AG09319 (cell line): ENCODE measurements around the gene CTIF.

Source experiments
- DNase-seq: peaks from one replicate; pipeline ENCODE4 v3.0.0-alpha.2; 2010; ENCODE audit warnings: low read depth; ENCODE audit errors: extremely low read depth
- TF ChIP-seq, protein P1 (sequence below): IDR thresholded peaks from 2 replicates; pipeline ENCODE4 v1.5.1; 2011; ENCODE audit warnings: low read depth, mild to moderate bottlenecking, inconsistent platforms, low read length, moderate library complexity

CTIF gene

DNA sequence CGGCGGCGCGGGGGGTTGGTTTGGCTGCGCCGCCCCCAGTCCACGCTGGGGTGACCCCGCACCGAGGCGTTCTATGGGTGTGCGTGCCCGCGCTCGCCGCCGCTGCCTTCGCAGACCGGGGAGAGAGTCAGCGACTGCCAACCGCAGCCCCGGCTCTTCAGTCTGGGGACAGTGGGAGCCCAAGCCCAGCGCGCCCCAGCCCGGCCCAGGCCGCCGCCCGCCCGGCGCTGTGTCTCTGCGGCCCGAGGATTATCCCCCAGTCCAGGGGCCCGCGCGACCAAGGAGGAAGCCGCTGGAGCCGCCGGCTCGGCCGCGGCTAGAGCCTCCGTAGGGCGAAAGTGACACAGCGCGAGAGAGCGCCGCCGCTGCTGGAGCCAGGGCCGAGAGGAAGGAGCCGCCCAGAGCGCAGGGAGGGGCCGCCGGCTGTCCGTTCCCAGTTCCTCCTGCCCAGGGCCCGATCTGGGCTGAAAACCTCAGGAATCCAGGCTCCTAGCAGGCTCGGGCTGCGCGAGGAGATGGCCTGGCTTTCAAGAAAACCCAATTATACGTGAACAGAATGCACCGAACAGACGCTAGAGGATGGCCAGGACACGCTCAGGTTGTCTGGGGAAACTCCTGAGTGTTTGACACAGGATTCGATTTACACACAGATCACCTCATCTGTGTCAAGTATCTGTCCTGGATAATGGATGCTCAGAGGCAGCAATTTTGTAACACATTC is 2.4 kb downstream of the CTIF start:
- DNase-seq = peak; percentile 44
- TF ChIP-seq, protein P1, sequence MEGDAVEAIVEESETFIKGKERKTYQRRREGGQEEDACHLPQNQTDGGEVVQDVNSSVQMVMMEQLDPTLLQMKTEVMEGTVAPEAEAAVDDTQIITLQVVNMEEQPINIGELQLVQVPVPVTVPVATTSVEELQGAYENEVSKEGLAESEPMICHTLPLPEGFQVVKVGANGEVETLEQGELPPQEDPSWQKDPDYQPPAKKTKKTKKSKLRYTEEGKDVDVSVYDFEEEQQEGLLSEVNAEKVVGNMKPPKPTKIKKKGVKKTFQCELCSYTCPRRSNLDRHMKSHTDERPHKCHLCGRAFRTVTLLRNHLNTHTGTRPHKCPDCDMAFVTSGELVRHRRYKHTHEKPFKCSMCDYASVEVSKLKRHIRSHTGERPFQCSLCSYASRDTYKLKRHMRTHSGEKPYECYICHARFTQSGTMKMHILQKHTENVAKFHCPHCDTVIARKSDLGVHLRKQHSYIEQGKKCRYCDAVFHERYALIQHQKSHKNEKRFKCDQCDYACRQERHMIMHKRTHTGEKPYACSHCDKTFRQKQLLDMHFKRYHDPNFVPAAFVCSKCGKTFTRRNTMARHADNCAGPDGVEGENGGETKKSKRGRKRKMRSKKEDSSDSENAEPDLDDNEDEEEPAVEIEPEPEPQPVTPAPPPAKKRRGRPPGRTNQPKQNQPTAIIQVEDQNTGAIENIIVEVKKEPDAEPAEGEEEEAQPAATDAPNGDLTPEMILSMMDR = no peak; the same call in 1 of the 2 replicates

DNA sequence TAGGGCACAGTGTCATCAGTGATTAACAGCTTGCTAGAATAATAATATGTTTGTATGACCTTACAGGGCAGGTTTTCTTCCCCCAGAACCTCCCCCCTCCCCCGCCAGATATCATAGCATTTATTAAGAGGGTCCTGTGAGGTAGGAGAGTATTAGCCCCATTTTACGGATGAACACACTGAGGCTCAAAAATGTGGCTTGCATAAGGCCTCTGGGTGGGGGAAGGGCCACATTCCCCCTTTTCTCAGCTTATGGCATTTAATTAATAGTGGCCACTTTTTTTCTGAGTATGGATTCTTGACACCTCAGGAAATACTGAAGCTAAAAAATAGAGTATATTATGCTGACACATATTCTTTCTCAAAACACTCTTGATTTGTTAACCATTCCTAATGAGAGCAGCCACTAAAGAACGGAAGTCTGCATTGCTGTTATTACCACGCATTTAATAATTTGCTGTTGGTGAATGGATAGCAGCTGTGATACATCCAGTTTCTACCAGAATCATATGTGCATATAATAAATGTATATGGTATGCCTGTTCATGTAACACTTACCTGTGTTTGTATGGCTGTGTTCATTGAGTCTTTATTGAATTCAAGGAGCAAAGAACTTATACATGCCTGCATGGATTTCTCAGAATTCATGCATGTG is 3.0 kb downstream of the CTIF start:
- TF ChIP-seq, protein P1 = no peak
- DNase-seq = no peak

DNA sequence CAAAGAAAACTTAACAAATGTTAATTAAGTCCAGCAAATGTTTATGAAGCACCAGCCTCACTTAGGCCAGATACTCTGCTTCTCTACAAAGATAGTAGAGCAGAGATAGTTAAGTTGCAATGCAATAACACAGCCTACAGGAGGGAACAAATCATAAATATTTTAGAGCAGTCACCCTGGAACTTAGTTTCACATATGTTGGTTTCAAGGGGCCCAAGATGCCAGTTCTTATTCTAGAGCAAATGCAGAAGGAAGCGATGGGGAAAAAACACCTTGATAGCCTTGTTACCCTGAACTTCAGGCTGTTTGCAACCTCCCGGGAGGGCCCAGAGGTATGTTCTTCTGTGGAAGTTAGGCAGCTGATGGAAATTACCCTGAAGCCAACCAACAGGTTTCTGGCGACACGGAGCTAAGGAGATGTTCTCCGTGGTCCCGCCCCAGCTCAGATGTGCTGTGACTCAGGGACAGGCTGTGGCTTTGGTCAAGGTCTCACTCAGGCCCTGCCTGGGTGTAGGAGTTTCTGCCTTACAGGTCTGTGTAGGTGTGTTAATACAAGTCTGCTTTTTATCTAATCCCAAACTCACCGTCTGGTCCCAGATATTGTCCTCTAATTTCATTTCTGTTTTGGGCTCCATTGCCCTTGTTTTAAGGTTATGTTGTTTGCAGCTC is 3.8 kb downstream of the CTIF start:
- no peak for DNase-seq
- TF ChIP-seq, protein P1 = no peak; the same call in 1 of the 2 replicates

DNA sequence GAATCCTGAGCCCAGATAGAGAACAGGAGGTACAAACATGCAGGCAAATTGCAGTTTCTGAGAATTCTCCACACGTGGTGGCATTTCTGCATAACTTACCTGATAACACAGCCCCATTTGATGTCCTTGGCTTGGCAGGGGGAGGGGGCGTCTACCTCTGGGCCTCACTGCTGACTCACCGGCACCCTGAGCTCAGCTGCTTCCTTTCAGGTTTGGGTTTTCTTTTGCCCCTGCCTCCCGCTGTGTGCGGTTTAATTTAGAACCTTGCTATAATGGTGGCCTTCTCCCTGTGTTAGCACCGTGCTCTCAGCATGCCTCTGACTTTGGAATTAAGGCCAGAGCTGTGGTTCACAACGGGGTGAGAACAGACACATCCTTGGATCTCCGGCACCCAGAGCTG is 4.4 kb downstream of the CTIF start:
- DNase-seq = no peak
- TF ChIP-seq, protein P1 = no peak

DNA sequence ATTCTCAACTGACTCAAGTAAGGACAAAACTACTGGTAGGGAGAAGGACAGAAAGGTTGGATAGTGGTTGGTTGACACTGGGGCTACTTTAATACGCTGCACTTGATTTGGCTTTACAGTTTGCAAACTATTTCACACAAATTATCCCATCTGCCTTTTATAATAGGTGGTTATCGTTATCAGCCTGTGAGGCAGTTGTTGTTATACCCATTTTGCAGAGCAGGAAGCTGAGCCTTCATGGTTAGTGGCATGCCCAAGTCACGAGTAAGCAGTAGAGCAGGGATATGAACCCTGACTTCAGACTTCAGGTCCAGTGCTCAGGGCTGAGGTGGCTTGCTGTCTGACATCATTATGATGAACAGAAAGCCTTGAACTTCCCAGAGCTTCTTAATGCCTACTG is 5.3 kb downstream of the CTIF start:
- no peak for DNase-seq
- TF ChIP-seq, protein P1 = no peak

DNA sequence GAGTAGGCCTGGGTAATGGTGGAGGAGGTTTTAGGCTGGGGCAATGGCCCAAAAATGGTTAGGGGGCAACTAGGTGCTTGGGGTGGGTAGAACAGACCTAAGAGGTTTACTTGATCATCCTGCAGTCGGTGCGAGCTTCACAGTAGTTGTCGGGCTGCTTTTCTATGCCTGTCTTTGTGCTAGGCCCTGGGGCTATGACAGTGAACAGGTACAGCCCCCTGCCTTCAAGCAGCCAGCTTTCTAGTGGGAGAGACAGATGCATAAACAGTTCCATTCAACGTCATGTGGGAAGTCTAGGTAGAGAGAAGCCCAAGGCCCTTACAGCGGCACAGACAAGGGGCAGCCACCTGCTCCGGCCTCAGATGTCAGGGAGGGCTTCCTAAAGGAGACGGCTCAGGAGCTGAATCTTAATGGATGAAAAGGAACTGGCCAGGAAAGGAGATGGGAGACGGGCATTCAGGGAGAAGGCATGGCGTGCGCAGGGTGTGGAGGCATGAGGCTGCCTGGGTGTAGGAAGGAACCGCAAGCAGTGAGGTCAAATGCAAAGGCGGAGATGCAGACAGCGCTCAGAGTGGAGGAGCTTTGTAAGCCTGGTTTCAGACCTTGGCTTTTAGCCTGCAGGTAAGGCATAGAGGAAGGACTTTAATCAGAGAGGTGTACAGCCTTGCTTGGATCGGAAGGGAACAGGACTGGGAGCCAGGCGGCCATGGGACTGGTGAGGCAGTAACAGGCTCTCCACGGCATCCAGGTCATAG is 6.0 kb downstream of the CTIF start:
- TF ChIP-seq, protein P1 = no peak
- no peak for DNase-seq
